Measurements from ENCODE around the gene DND1.

DNA sequence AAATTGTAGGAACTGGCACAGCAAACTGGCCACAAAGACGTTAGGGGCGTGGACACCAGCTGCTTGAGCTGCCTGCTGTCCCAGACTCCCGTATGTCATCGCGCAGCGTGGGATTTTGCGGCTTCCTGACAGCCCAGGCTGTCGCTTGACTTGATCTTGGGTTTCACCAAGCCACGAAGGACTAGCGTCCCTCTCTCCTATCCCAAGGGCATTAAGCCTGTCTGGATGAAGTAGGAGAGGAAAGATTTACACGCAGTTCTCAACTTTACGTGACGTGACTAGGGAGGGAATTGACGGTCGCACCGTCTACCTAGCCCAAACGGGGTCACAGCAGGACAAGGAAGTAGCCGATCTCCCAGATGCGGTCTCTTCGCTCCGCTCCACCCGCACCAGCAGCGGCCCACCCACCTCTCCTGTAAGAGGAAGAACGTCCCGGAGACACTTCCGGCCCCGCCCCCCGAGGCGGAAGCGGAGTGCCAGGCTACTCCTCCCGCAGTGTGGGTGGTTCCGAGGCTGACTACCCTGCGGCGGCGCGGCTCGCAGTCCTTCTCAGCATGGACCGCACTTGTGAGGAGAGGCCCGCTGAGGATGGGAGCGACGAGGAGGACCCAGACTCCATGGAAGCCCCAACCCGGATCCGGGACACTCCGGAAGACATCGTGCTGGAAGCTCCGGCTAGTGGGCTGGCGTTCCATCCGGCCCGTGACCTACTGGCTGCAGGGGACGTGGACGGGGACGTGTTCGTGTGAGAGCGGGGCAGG lies 8.8 kb downstream of the DND1 start, which contains the start of gene WDR55:
- no peak for TF ChIP-seq CTCF (conservative IDR thresholded peaks at IDR 0.05; ENCODE audit: low read depth in 2 of 2)
- TF ChIP-seq EZH2phosphoT487 (IDR thresholded peaks at IDR 0.05; ENCODE audit: unreplicated experiment), result no peak
- TF ChIP-seq NANOG (IDR thresholded peaks at IDR 0.05; ENCODE audit: borderline replicate concordance), result no peak

Data from GM23338 (cell line).